HG03280 (cell line): ENCODE results near the gene REM2.

Experiments
- ATAC-seq: cut with Tn5 transposase; IDR thresholded peaks from one replicate; pipeline ENCODE4 v1.9.1; 2021; ENCODE audit warnings: mild to moderate bottlenecking, moderate library complexity; ENCODE audit not compliant: unreplicated experiment

The REM2 gene

GRCh38 chr14:22872833-22873520 is 10.0 kb upstream of the REM2 start:
- ATAC-seq, result no peak

- no peak for ATAC-seq
These were observed 7.8 kb upstream of the REM2 start for GRCh38 chr14:22875003-22875747.

- ATAC-seq, result no peak
These were observed 7.2 kb upstream of the REM2 start for GRCh38 chr14:22875748-22876319.

GRCh38 chr14:22877000-22877501 is 6.0 kb upstream of the REM2 start:
- no peak for ATAC-seq

- ATAC-seq, result no peak
These were observed 4.5 kb upstream of the REM2 start for GRCh38 chr14:22878271-22879246.

- ATAC-seq, result no peak
These were observed 958 bp upstream of the REM2 start for GRCh38 chr14:22882064-22882463.

- no peak for ATAC-seq
These were observed 371 bp upstream of the REM2 start for GRCh38 chr14:22882529-22883172.

GRCh38 chr14:22884076-22884737 is 1.2 kb downstream of the REM2 start:
- no peak for ATAC-seq

- ATAC-seq, result no peak
These were observed 1.9 kb downstream of the REM2 start for GRCh38 chr14:22884738-22885523.

GRCh38 chr14:22885975-22886374 is 3.0 kb downstream of the REM2 start:
- no peak for ATAC-seq

- ATAC-seq, result peak; percentile 53
These were observed 3.7 kb downstream of the REM2 start for GRCh38 chr14:22886500-22887259.

- ATAC-seq, result peak; percentile 42
These were observed 4.4 kb downstream of the REM2 start for GRCh38 chr14:22887260-22887989.

- ATAC-seq, result peak; percentile 41
These were observed 5.0 kb downstream of the REM2 start for GRCh38 chr14:22887990-22888378.

GRCh38 chr14:22888662-22889061 is 5.6 kb downstream of the REM2 start:
- no peak for ATAC-seq

GRCh38 chr14:22890416-22890815 is 7.4 kb downstream of the REM2 start:
- ATAC-seq, result no peak

GRCh38 chr14:22892488-22892887 is 9.5 kb downstream of the REM2 start:
- no peak for ATAC-seq

GRCh38 chr14:22893706-22894105 is 10.7 kb downstream of the REM2 start:
- ATAC-seq, result no peak

GRCh38 chr14:22895402-22895801 is 12.4 kb downstream of the REM2 start:
- ATAC-seq, result no peak
